Fibroblast of skin of right biceps (primary cell): ENCODE data around the gene TPH2.

ENCODE experiments used
- DNase-seq: peaks from one replicate; pipeline ENCODE4 v3.0.0-alpha.2; 2013

The TPH2 gene

GRCh38 chr12:71967211-71967610 is 28.6 kb downstream of the TPH2 start:
- DNase-seq = no peak

GRCh38 chr12:71969330-71969729 is 30.7 kb downstream of the TPH2 start:
- DNase-seq = no peak

GRCh38 chr12:71970031-71970430 is 31.4 kb downstream of the TPH2 start:
- DNase-seq = no peak

DNA sequence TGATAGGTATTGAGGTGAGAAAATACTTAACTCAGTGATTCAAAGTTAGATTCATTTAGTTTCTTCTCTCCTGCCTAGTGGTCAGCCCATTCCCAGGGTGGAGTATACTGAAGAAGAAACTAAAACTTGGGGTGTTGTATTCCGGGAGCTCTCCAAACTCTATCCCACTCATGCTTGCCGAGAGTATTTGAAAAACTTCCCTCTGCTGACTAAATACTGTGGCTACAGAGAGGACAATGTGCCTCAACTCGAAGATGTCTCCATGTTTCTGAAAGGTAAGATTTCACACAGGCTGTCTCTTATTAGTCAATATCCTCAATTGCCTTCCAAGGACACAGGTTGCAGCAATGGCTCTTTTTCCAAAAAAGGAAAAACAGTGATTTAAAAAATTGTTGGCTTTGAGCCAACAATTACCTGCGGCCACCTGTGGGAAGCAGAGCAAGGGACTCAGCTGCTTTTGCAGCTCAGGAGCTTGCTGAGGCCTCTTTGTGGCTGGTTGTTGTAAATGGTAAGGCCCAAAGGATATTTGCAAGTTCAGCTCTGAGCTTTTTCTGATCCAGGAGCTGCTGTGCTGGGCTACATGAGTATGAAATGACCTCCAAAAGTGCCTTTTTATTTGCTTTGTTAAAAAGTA is 33.9 kb downstream of the TPH2 start:
- DNase-seq = no peak

- DNase-seq = no peak
Observed at GRCh38 chr12:71973687-71974086, 35.0 kb downstream of the TPH2 start.

DNA sequence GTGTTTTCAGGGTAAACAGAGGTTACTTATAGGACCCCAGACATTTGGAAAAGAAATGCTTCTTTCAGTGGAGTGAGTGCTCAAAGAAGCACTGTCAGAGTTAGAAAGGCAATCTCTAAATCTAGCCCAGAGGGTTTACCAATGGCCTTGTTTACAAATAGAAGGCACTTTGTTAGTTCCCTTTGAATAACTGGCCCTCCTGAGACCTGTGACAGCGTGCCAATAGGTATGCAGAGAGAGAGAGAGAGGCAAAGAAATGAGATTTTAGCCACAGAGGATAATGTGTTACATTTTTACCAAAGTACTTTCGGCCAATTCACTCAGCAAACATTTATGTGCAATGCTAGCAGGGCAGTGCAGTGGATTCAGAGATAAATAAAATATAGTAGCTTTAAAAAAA is 41.9 kb downstream of the TPH2 start:
- DNase-seq = no peak

DNA sequence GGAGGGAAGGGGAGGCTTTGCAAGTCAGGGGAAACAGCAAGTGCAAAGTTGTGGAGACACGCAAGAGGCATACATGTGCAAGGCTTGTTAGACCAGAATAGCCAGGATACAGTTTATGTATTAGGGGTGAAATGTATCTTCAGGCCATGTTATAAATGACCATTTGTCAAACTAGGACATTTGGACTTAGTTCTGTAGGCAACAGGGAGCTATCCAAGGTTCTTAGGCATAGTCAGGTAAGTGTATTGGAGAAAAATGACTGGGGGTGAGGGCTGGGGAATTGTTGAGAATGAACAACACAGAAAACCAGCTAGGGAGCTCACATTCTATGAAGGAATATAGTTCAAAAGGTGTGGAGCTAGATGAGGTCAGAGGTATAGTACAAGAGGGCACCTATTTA is 42.5 kb downstream of the TPH2 start:
- no peak for DNase-seq

- no peak for DNase-seq
Observed at GRCh38 chr12:71994715-71995114, 56.1 kb downstream of the TPH2 start.

DNA sequence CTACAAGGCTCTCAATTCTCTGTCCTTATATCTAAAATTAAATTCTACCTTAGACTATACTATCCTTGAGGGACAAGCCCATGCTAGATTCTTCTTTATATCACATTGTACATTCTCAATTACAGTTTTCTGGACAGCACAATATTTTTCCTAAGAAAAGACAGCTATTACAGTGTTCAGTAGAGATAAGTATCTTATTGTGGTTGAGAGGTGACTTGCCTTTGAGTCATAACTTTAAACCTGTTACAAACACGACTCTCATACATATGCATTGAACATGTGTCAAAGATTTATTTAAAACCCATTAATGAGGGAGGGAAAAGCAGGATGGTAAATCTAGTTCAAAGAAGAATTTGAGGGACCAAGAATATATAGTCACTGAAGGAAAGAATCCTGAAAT is 61.1 kb downstream of the TPH2 start:
- peak; percentile 21 for DNase-seq

GRCh38 chr12:72000969-72001648 is 62.5 kb downstream of the TPH2 start:
- DNase-seq = no peak

GRCh38 chr12:72006766-72007165 is 68.1 kb downstream of the TPH2 start:
- peak; percentile 16 for DNase-seq

GRCh38 chr12:72010356-72010755 is 71.7 kb downstream of the TPH2 start:
- DNase-seq = peak; percentile 67

GRCh38 chr12:72011374-72011773 is 72.7 kb downstream of the TPH2 start:
- DNase-seq = peak; percentile 34

DNA sequence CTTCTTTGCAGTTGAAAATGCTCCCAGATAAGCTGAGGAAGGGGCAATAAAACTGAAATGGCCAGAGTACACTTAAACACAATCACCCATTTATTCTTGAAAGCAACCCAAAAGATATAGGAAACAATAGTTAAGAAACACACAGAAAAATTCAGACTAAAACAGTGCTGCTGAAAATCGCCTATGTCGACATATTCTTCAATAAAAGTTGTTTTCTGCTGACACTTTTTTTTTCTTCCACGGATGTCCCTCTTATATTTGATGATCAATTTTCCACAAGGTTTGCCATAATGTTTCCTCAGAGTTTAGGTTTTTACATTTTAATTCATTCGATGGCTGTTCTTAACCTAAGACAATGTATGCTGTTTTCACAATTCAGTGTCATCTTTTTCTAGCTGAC is 74.2 kb downstream of the TPH2 start:
- no peak for DNase-seq

- DNase-seq = no peak
Observed at GRCh38 chr12:72015895-72016294, 77.2 kb downstream of the TPH2 start.

DNA sequence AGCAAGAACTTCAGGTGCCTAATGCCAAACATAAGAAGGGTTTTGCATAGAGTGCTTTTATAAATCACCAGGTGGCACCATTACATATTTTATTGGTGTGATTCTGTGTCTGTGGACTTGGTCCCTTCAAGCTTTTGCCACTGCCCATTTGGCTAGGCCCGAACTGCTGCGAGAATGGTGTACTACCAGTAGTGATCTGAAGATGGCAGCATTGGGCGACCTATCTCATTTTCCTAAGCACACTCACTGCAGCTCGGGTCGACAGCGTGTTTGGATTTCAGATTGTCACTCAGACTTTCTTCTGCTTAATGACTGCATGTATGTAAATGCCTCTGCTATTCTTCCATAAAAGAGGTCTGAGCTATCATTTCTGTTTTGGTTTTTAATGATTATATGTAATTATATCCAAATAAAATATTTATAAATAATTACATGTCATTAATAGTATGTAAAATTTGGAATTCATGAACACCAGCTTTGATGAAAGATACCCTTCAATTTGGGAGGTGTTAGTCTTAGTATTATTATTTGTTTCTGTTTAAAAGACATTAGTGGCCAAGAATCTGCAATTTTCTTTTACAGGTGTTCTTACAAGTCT is 78.5 kb downstream of the TPH2 start:
- DNase-seq = peak; percentile 65

DNA sequence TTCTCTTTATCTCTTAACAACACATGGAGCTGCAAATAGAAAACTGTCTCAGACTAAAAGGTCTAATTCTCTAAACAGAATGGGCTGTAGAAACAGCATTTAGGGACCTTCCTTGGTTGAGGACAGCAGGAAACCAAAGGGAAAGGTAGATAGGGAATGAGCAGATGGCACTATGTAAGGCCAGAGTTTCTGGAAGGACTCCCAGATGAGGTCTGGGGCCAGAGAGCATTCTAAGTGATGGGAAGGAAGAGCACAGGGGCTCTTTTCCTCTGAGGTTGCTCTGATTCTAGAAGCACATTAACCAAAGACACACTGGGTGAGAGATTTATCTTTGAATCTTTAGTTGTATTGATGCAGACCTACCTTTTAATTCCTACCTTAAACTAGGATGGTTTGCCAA is 79.4 kb downstream of the TPH2 start:
- no peak for DNase-seq

- no peak for DNase-seq
Observed at GRCh38 chr12:72024613-72025012, 86.0 kb downstream of the TPH2 start.

GRCh38 chr12:72025524-72025923 is 86.9 kb downstream of the TPH2 start:
- DNase-seq = no peak

- no peak for DNase-seq
Observed at GRCh38 chr12:72028966-72029365, 90.3 kb downstream of the TPH2 start.

DNA sequence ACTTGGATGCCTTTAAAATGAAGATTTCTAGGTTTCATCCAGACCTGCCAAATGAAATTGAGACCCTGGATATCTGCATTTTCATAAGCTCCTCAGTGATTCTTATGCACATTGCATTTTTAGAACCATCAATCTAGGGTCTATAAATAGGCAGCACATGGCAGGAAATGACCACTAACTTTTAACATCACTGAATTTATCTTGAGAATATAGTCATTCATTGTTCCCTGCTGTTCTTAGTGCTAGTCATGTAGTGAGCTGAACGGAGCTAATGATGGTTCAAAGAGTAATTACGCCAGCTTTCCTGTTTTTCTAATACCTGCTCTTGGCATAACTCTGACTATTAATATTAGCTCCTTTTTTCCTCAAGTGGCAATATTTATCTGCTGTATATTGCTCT is 91.6 kb downstream of the TPH2 start:
- DNase-seq = no peak

GRCh38 chr12:72031066-72031465 is 92.4 kb downstream of the TPH2 start:
- DNase-seq = no peak

- DNase-seq = no peak
Observed at GRCh38 chr12:72033991-72034390, 95.3 kb downstream of the TPH2 start.

DNA sequence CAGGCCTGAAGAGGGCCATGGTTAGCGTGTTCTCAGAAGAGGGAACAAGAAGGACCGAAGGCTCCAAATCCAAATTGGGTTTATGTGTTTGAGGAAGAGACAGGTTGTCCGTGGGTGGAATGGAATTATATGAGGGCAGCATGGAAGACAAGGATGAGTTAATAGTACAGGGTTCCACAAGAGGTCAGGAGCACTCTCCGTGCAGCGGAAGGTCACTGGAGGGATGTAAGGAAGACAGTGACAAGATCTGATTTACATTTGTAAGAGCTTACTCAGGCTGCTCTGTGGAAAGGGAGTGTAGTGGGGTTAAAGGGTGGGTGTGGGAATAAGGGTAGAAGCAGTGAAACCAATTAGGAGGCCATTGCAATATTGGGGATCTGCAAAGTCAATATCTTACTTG is 97.0 kb downstream of the TPH2 start:
- no peak for DNase-seq

- DNase-seq = no peak
Observed at GRCh38 chr12:72036393-72036792, 97.7 kb downstream of the TPH2 start.
